ENCODE measurements around the gene AHSP. TPM values are rescaled to one million over a fixed set of nuclear protein-coding genes. Genes with fewer than 3 reads are reported as not detected.

Gene AHSP
- total and polyA plus RNA-seq, 4 donors: 0.48 to 1,651 TPM; not detected in 2

DNA sequence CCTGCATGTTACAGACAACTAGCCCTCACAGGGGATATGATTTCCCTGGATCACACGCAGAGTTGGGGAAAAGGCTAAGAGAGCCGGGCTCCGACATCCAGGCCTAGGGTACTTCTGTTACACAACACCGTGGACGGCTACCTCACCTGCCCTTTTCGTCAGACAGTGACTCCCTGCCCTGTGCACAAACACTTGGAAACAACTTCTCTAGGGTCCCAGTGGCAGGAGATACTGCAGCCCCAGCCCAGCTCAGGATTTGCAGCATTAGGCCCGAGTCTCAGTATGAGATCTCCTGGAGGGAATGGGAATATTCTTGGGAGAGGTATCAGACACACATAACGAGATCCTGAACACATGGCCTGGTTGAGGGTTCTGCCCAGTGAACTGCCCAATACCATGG is 27.8 kb upstream of the AHSP start:
- TF ChIP-seq HNF4G (IDR thresholded peaks at IDR 0.05) (no peak), SP1 (IDR thresholded peaks at IDR 0.05) (no peak), RXRA (IDR thresholded peaks at IDR 0.05) (no peak), NR2F2 (IDR thresholded peaks at IDR 0.05) (no peak), TAF1 (conservative IDR thresholded peaks at IDR 0.05) (no peak), FOXA1 (IDR thresholded peaks at IDR 0.05) (no peak), HNF4A (conservative IDR thresholded peaks at IDR 0.05) (no peak), RAD21 (IDR thresholded peaks at IDR 0.05) (no peak)
- TF ChIP-seq, protein P1, sequence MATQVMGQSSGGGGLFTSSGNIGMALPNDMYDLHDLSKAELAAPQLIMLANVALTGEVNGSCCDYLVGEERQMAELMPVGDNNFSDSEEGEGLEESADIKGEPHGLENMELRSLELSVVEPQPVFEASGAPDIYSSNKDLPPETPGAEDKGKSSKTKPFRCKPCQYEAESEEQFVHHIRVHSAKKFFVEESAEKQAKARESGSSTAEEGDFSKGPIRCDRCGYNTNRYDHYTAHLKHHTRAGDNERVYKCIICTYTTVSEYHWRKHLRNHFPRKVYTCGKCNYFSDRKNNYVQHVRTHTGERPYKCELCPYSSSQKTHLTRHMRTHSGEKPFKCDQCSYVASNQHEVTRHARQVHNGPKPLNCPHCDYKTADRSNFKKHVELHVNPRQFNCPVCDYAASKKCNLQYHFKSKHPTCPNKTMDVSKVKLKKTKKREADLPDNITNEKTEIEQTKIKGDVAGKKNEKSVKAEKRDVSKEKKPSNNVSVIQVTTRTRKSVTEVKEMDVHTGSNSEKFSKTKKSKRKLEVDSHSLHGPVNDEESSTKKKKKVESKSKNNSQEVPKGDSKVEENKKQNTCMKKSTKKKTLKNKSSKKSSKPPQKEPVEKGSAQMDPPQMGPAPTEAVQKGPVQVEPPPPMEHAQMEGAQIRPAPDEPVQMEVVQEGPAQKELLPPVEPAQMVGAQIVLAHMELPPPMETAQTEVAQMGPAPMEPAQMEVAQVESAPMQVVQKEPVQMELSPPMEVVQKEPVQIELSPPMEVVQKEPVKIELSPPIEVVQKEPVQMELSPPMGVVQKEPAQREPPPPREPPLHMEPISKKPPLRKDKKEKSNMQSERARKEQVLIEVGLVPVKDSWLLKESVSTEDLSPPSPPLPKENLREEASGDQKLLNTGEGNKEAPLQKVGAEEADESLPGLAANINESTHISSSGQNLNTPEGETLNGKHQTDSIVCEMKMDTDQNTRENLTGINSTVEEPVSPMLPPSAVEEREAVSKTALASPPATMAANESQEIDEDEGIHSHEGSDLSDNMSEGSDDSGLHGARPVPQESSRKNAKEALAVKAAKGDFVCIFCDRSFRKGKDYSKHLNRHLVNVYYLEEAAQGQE (IDR thresholded peaks at IDR 0.05): no peak
- TF ChIP-seq, protein P2, sequence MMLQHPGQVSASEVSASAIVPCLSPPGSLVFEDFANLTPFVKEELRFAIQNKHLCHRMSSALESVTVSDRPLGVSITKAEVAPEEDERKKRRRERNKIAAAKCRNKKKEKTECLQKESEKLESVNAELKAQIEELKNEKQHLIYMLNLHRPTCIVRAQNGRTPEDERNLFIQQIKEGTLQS (IDR thresholded peaks at IDR 0.05): no peak
- TF ChIP-seq, protein P3, sequence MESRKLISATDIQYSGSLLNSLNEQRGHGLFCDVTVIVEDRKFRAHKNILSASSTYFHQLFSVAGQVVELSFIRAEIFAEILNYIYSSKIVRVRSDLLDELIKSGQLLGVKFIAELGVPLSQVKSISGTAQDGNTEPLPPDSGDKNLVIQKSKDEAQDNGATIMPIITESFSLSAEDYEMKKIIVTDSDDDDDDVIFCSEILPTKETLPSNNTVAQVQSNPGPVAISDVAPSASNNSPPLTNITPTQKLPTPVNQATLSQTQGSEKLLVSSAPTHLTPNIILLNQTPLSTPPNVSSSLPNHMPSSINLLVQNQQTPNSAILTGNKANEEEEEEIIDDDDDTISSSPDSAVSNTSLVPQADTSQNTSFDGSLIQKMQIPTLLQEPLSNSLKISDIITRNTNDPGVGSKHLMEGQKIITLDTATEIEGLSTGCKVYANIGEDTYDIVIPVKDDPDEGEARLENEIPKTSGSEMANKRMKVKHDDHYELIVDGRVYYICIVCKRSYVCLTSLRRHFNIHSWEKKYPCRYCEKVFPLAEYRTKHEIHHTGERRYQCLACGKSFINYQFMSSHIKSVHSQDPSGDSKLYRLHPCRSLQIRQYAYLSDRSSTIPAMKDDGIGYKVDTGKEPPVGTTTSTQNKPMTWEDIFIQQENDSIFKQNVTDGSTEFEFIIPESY (IDR thresholded peaks at IDR 0.05): no peak
- Histone ChIP-seq H3K4me3 (ENCODE audit: low read depth in 1 of 3, low read length in 3 of 3) (no peak overlapping the region), H3K27me3 (ENCODE audit: control insufficient read depth in 4 of 4, insufficient read depth in 4 of 4, low read length in 3 of 4) (no peaks in the 10 kb centered on the region), H3K36me3 (ENCODE audit: control insufficient read depth in 4 of 4, insufficient read depth in 3 of 4, low read depth in 1 of 4, low read length in 3 of 4) (peaks cover 3 to 42% (median 26%) of the 10 kb centered on the region in 4 donors), H3K4me1 (ENCODE audit: control insufficient read depth in 4 of 4, insufficient read depth in 4 of 4, low read length in 3 of 4) (peaks cover 7 to 44% (median 36%) of the 10 kb centered on the region in 4 donors), H3K27ac (ENCODE audit: low read depth in 1 of 2, low read length in 2 of 2) (no peak overlapping the region), H3K9me3 (ENCODE audit: control insufficient read depth in 4 of 4, low read length in 3 of 4) (no peaks in the 10 kb centered on the region), H3K9ac (ENCODE audit: low read depth in 1 of 2, low read length in 2 of 2) (no peak overlapping the region)
- 83% methylated on average over 8 of the region's 8 CpGs for WGBS
- no peak for DNase-seq (ENCODE audit: low spot score)

DNA sequence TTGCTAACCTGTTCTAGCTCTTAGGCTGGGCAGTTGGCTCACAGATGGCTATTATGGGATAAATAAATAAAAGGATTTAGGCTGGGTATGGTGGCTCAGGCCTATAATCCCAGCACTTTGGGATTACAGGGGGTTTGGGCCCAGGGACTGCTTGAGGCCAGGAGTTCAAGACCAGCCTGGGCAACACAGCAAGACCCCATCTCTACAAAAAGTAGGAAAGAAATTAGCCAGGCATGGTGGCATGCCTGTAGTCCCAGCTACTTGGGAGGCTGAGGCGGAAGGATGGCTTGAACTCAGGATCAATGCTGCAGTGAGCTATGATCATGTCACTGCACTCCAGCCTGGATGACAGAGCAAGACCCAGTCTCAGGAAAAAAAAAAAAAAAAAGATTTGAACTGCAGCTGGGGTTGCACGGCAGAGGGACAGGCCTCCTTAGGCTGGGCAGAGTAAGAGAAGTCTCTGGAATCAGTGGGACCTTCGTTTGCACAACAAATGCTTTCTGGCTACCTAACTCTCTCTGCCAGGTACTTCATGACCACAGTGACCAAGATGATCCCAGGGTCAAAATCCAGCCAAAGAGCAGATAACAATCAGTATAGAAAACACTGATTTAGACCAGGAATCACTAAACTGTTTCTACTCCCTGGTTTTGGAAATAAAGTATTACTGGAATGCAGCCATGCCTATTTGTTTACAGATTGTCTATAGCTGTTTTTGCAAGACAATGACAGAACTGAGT is 26.3 kb upstream of the AHSP start:
- H3K27ac ChIP-seq (ENCODE audit: low read depth in 1 of 2, low read length in 2 of 2): peak overlapping the region; percentile 58 to 77
- peaks cover 1 to 29% (median 20%) of the 10 kb centered on the region in 4 donors for H3K36me3 ChIP-seq (ENCODE audit: control insufficient read depth in 4 of 4, insufficient read depth in 3 of 4, low read depth in 1 of 4, low read length in 3 of 4)
- TF ChIP-seq, protein P4, sequence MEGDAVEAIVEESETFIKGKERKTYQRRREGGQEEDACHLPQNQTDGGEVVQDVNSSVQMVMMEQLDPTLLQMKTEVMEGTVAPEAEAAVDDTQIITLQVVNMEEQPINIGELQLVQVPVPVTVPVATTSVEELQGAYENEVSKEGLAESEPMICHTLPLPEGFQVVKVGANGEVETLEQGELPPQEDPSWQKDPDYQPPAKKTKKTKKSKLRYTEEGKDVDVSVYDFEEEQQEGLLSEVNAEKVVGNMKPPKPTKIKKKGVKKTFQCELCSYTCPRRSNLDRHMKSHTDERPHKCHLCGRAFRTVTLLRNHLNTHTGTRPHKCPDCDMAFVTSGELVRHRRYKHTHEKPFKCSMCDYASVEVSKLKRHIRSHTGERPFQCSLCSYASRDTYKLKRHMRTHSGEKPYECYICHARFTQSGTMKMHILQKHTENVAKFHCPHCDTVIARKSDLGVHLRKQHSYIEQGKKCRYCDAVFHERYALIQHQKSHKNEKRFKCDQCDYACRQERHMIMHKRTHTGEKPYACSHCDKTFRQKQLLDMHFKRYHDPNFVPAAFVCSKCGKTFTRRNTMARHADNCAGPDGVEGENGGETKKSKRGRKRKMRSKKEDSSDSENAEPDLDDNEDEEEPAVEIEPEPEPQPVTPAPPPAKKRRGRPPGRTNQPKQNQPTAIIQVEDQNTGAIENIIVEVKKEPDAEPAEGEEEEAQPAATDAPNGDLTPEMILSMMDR (IDR thresholded peaks at IDR 0.05; ENCODE audit: low read depth, low read length, missing input control): no peak
- peak in 1 of 2 donors; percentile 42 for TF ChIP-seq EGR1 (IDR thresholded peaks at IDR 0.05; ENCODE audit: low read depth in 2 of 2)
- peak; percentile 80 to 93 for TF ChIP-seq RXRA (IDR thresholded peaks at IDR 0.05)
- TF ChIP-seq YY1 (IDR thresholded peaks at IDR 0.05): peak; percentile 75
- TF ChIP-seq, protein P1 (IDR thresholded peaks at IDR 0.05): peak; percentile 56
- TF ChIP-seq, protein P2 (IDR thresholded peaks at IDR 0.05): peak; percentile 51
- no peak for TF ChIP-seq FOXA1 (IDR thresholded peaks at IDR 0.05)
- peak; percentile 98 to 99 for TF ChIP-seq HNF4A (conservative IDR thresholded peaks at IDR 0.05)
- peak; percentile 88 for TF ChIP-seq HNF4G (IDR thresholded peaks at IDR 0.05)
- peak in 1 of 2 donors; percentile 51 for TF ChIP-seq RAD21 (IDR thresholded peaks at IDR 0.05)
- no peak for TF ChIP-seq TAF1 (conservative IDR thresholded peaks at IDR 0.05)
- TF ChIP-seq GABPA (IDR thresholded peaks at IDR 0.05 in 1 of 2, conservative IDR thresholded peaks at IDR 0.05 in 1 of 2): peak in 1 of 2 donors; percentile 66
- peak; percentile 61 to 81 for TF ChIP-seq JUND (IDR thresholded peaks at IDR 0.05)
- peak; percentile 42 for TF ChIP-seq FOXA2 (IDR thresholded peaks at IDR 0.05)
- TF ChIP-seq SP1 (IDR thresholded peaks at IDR 0.05): peak; percentile 94
- TF ChIP-seq NR2F2 (IDR thresholded peaks at IDR 0.05): peak; percentile 63
- TF ChIP-seq, protein P5, sequence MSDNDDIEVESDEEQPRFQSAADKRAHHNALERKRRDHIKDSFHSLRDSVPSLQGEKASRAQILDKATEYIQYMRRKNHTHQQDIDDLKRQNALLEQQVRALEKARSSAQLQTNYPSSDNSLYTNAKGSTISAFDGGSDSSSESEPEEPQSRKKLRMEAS (IDR thresholded peaks at IDR 0.05): no peak

More for the DNA sequence above, 26.3 kb upstream of the AHSP start:
- WGBS: 49% methylated on average over 3 of the region's 3 CpGs
- no peak for DNase-seq (ENCODE audit: low spot score)
- Histone ChIP-seq H3K9me3 (ENCODE audit: control insufficient read depth in 4 of 4, low read length in 3 of 4) (no peaks in the 10 kb centered on the region), H3K9ac (ENCODE audit: low read depth in 1 of 2, low read length in 2 of 2) (no peak overlapping the region), H3K27me3 (ENCODE audit: control insufficient read depth in 4 of 4, insufficient read depth in 4 of 4, low read length in 3 of 4) (no peaks in the 10 kb centered on the region), H3K4me1 (ENCODE audit: control insufficient read depth in 4 of 4, insufficient read depth in 4 of 4, low read length in 3 of 4) (peaks cover 7 to 56% (median 45%) of the 10 kb centered on the region in 4 donors), H3K4me3 (ENCODE audit: low read depth in 1 of 3, low read length in 3 of 3) (no peak overlapping the region)
